Nephron progenitor cell (in vitro differentiated cells): ENCODE measurements around the gene DLK1.
A peak's percentile ranks its signal among the peaks of the same experiment; 100 is the strongest.

Source experiments
- DNase-seq: peaks from one replicate; pipeline ENCODE4 v3.0.0; 2021
- H3K27ac Mint-ChIP-seq: 2 replicates; pipeline ENCODE4 v1.8.0; 2021; ENCODE audit warnings: mild to moderate bottlenecking, moderate library complexity, mixed read lengths
- H3K27me3 Mint-ChIP-seq: 2 replicates; pipeline ENCODE4 v1.8.0; 2021; ENCODE audit warnings: mild to moderate bottlenecking, low read depth, mixed read lengths; ENCODE audit not compliant: poor library complexity
- H3K36me3 Mint-ChIP-seq: 2 replicates; pipeline ENCODE4 v1.8.0; 2021; ENCODE audit warnings: low read depth, mixed read lengths
- H3K4me1 Mint-ChIP-seq: 2 replicates; pipeline ENCODE4 v1.8.0; 2021; ENCODE audit warnings: mixed read lengths
- H3K4me3 Mint-ChIP-seq: 2 replicates; pipeline ENCODE4 v1.8.0; 2021; ENCODE audit warnings: mild to moderate bottlenecking, moderate library complexity, mixed read lengths
- H3K9me3 Mint-ChIP-seq: 2 replicates; pipeline ENCODE4 v1.8.0; 2021; ENCODE audit warnings: mild to moderate bottlenecking, moderate library complexity, mixed read lengths
- TF ChIP-seq, protein P1 (sequence below): fragments of 200-600 bp; sonication (generic); IDR thresholded peaks from 2 replicates; pipeline ENCODE4 v1.5.0; 2021; ENCODE audit warnings: antibody characterized with exemption

DLK1 gene

DNA sequence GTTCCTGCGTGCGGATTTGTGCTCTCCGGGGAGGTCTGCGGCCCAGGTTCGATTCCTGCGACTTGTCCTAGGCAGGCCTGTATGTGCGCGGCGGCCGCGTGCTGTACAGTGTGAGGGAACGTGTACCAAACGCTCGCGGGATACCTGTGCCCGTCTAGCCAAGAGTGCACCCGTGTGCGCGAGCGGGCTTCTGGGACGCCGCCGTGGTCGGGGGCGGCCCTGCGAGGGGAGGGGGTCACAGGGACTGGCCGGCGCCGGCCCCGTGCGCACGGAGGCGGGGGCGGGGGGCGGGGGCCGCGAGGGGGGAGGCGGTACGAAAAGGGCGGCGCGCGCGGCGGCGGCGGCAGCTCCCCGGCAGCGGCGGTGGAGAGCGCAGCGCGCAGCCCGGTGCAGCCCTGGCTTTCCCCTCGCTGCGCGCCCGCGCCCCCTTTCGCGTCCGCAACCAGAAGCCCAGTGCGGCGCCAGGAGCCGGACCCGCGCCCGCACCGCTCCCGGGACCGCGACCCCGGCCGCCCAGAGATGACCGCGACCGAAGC lies at the start of gene DLK1:
TSS of gene DLK1 (plus strand) at position 343 of the 536 bp plus-strand sequence. CDS start at position 520, 177 bp downstream.
- TF ChIP-seq, protein P1, sequence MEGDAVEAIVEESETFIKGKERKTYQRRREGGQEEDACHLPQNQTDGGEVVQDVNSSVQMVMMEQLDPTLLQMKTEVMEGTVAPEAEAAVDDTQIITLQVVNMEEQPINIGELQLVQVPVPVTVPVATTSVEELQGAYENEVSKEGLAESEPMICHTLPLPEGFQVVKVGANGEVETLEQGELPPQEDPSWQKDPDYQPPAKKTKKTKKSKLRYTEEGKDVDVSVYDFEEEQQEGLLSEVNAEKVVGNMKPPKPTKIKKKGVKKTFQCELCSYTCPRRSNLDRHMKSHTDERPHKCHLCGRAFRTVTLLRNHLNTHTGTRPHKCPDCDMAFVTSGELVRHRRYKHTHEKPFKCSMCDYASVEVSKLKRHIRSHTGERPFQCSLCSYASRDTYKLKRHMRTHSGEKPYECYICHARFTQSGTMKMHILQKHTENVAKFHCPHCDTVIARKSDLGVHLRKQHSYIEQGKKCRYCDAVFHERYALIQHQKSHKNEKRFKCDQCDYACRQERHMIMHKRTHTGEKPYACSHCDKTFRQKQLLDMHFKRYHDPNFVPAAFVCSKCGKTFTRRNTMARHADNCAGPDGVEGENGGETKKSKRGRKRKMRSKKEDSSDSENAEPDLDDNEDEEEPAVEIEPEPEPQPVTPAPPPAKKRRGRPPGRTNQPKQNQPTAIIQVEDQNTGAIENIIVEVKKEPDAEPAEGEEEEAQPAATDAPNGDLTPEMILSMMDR: no peak
- peak; percentile 73 for DNase-seq
- Mint-ChIP-seq H3K4me3 (peak within 1 kb of the TSS; percentile 81), H3K4me1 (peaks cover 78% of the 10 kb centered on the region), H3K27me3 (peaks cover 59% of the 10 kb centered on the region), H3K27ac (no peak within 1 kb of the TSS), H3K9me3 (peaks cover 9% of the 10 kb centered on the region), H3K36me3 (no peaks in the 10 kb centered on the region)

DNA sequence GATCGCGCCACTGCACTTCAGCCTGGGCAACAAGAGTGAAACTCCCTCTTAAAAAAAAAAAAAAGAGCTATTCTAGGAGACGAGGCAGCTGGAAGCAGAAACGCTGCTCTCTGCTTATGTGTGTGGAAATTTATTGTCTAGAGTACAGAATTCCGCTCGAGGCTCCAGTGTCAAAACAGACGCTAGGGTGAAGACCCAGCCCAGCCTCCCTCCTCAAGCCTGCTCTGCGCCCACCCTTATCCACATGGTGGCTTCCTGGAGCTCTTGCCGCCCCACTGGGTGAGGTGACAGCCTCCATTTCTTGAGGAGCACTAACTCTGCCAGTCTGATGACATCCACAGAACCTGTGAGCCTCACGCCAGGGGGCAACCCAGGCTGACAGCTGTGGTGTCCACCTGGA lies 49.5 kb upstream of the DLK1 start:
- Mint-ChIP-seq H3K4me3 (no peak overlapping the region), H3K27ac (no peak overlapping the region), H3K36me3 (no peaks in the 10 kb centered on the region), H3K4me1 (peaks cover 79% of the 10 kb centered on the region), H3K27me3 (peaks cover 12% of the 10 kb centered on the region), H3K9me3 (no peaks in the 10 kb centered on the region)
- TF ChIP-seq, protein P1: no peak
- no peak for DNase-seq

DNA sequence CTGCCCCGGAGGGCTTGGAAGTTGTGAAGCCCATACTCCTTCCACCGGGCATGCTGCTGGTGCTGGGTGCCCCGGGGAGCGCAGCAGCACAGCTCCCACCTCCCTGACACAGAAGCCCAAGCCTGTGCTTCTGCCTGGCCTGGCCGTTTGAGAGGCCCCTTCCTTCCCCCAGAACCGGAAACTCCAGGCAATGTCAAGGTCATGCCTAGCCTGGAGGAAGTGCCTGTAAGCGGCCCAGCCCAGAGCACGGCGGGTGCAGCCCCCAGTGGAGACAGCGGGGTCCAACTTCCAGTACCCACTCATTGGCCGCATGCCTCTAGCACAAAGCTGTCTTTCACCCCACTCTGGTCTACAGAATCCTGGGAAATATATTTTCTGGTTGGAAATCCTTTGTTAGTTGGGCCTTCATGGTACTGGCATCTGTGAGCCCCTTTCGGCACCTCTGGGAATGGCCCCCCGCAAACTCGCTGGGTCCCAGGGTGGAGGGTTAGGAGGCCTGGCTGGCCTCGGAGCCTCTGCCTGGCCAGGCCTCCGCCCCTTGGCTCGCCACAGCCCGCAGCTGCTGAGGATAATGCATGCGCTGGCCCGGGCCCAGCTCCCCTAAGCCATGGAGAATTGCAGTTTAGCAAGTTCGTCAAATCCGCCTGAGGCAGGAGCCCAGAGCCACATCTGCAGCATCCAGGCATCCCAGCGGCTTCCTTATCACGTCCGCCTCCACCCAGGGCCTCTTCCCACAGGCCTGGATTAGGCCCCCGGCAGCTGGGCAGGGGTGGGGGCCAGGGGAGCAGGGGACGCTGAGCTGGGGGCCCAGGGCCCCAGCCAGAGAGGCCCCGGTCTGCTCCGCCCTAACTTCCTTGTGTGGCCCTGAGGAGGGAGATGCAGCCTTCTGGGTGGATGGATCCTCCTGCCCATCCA lies 48.9 kb upstream of the DLK1 start:
- Mint-ChIP-seq H3K36me3 (no peaks in the 10 kb centered on the region), H3K9me3 (no peaks in the 10 kb centered on the region), H3K4me3 (no peak overlapping the region), H3K4me1 (peaks cover 73% of the 10 kb centered on the region), H3K27ac (no peak overlapping the region), H3K27me3 (peaks cover 8% of the 10 kb centered on the region)
- DNase-seq: no peak
- TF ChIP-seq, protein P1: no peak

- Mint-ChIP-seq H3K9me3 (no peaks in the 10 kb centered on the region), H3K27me3 (peaks cover 6% of the 10 kb centered on the region), H3K27ac (no peak overlapping the region), H3K4me1 (peaks cover 67% of the 10 kb centered on the region), H3K36me3 (no peaks in the 10 kb centered on the region), H3K4me3 (no peak overlapping the region)
- no peak for DNase-seq
- TF ChIP-seq, protein P1: no peak
Measured at GRCh38 chr14:100678469-100678828, 48.2 kb upstream of the DLK1 start.

DNA sequence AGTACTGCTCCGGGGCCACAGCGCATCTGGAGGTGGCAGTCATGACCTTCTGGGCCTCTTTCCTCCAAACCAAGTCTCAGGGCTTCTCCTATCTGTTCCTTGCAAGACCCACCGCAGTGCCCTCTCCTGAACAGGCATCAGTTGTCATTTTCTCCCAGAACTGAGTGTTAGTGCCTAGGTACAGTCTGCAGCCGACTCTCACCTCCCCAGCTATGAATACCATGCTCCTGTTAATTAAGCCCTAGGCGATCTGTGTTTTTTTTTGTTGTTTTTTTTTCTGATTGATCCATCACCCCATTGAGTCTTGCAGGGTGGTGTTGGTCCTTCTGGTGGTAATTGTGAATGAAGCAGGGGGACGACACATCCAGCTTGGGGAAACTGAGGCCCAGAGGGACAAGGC lies 47.5 kb upstream of the DLK1 start:
- Mint-ChIP-seq H3K27ac (peak overlapping the region; percentile 61), H3K27me3 (peaks cover 6% of the 10 kb centered on the region), H3K36me3 (no peaks in the 10 kb centered on the region), H3K4me1 (peaks cover 67% of the 10 kb centered on the region), H3K4me3 (no peak overlapping the region), H3K9me3 (no peaks in the 10 kb centered on the region)
- DNase-seq: no peak
- TF ChIP-seq, protein P1: no peak
